GM12878 (cell line): ENCODE data around the gene SMIM22. TPM values are rescaled to one million over a fixed set of nuclear protein-coding genes. Genes with fewer than 3 reads are reported as not detected.
A peak's percentile ranks its signal among the peaks of the same experiment; 100 is the strongest.

Experiments used
- ATAC-seq: fragments of 200-7000 bp; cut with Tn5 transposase; 3 replicates; pipeline ENCODE4 v1.9.1; 2020; ENCODE audit warnings: mild to moderate bottlenecking, moderate library complexity
- BruUV-seq: library from RNA; stranded (reverse); fragments of 400-500 nt; replicated peaks from 2 replicates; lab custom pipeline; 2021; lab: Mats Ljungman, UMichigan
- CTCF ChIA-PET: fragments of 300-600 bp; sonication (Branson Sonifier 250); formaldehyde crosslinking; extraction: SDS; loops from one replicate; lab custom pipeline; 2021; ENCODE audit warnings: inconsistent platforms; lab: Yijun Ruan, JAX
- POLR2A ChIA-PET: fragments of 350-600 bp; formaldehyde crosslinking; extraction: SDS; loops from one replicate; lab custom pipeline; 2021; ENCODE audit warnings: inconsistent platforms; lab: Charles Lee
- RAD21 ChIA-PET: fragments of 300-600 bp; sonication (Branson Sonifier 250); formaldehyde crosslinking; loops from one replicate; lab custom pipeline; 2023; ENCODE audit warnings: antibody characterized with exemption; ENCODE audit not compliant: unreplicated experiment; lab: Charles Lee
- SMC1A ChIA-PET: fragments of 300-600 bp; sonication (Branson Sonifier 250); formaldehyde crosslinking; loops from one replicate; lab custom pipeline; 2023; ENCODE audit not compliant: unreplicated experiment, uncharacterized antibody; lab: Charles Lee
- DNase-seq: peaks from one replicate; pipeline ENCODE4 v3.0.0-alpha.2; 2011; ENCODE audit warnings: low read depth, low spot score
- FAIRE-seq: peaks from 3 replicates; lab custom pipeline; 2011; peaks lifted over from hg19 to GRCh38; lab: Jason Lieb, UNC
- H2AFZ ChIP-seq: 2 replicates; pipeline ENCODE4 v1.6.0; 2011; ENCODE audit warnings: low read depth, low read length, control low read depth; ENCODE audit not compliant: control insufficient read depth
- H3K27ac ChIP-seq: 2 replicates; pipeline ENCODE4 v1.5.1; 2011; ENCODE audit warnings: control low read depth; ENCODE audit not compliant: control insufficient read depth, insufficient read depth
- H3K27me3 ChIP-seq, 2 experiments: replicated peaks in 1 of 2; 2 replicates each; pipeline versions ENCODE4 v1.6.0 to v1.6.1; 2011; ENCODE audit warnings: low read length in 1 of 2; ENCODE audit not compliant: control insufficient read depth in 2 of 2, insufficient read depth in 2 of 2
- H3K36me3 ChIP-seq, 2 experiments: 2 replicates each; pipeline ENCODE4 v1.5.1; 2011; ENCODE audit warnings: low read length in 1 of 2; ENCODE audit not compliant: control insufficient read depth in 2 of 2, insufficient read depth in 2 of 2
- H3K4me1 ChIP-seq: 2 replicates; pipeline ENCODE4 v1.6.1; 2011; ENCODE audit warnings: mild to moderate bottlenecking, low read length, moderate library complexity, mixed read lengths; ENCODE audit not compliant: control insufficient read depth, insufficient read depth
- H3K4me2 ChIP-seq: 2 replicates; pipeline ENCODE4 v1.6.0; 2011; ENCODE audit warnings: control low read depth; ENCODE audit not compliant: control insufficient read depth, insufficient read depth
- H3K4me3 ChIP-seq: fragments of 200-600 bp; sonication (generic); 2 replicates; pipeline ENCODE4 v1.5.1; 2016
- H3K79me2 ChIP-seq: 2 replicates; pipeline ENCODE4 v1.6.0; 2011; ENCODE audit warnings: low read length; ENCODE audit not compliant: control insufficient read depth, insufficient read depth
- H3K9ac ChIP-seq: 2 replicates; pipeline ENCODE4 v1.8.0; 2011; ENCODE audit warnings: low read length, control low read depth, mixed read lengths; ENCODE audit not compliant: control insufficient read depth, insufficient read depth
- H3K9me3 ChIP-seq: replicated peaks from 3 replicates; pipeline ENCODE4 v1.5.1; 2011; ENCODE audit warnings: mild to moderate bottlenecking, low read length; ENCODE audit not compliant: control insufficient read depth, insufficient read depth
- H4K20me1 ChIP-seq: 2 replicates; pipeline ENCODE4 v1.6.0; 2011; ENCODE audit not compliant: control insufficient read depth, insufficient read depth
- DPF2 ChIP-seq: fragments of 450-650 bp; IDR thresholded peaks from 2 replicates; pipeline ENCODE4 v1.6.1; 2017; ENCODE audit warnings: mild to moderate bottlenecking
- POLR2A ChIP-seq: IDR thresholded peaks from 2 replicates; pipeline ENCODE4 v1.6.1; 2011; ENCODE audit warnings: low read depth, mild to moderate bottlenecking, low read length
- USF1 ChIP-seq: IDR thresholded peaks from 2 replicates; pipeline ENCODE4 v1.6.1; 2011; ENCODE audit warnings: borderline replicate concordance, low read depth, mild to moderate bottlenecking, moderate library complexity, mixed read lengths, low read length; ENCODE audit not compliant: insufficient read depth; ENCODE audit errors: extremely low read length
- WRNIP1 ChIP-seq: IDR thresholded peaks from 2 replicates; pipeline ENCODE4 v1.6.1; 2011; ENCODE audit warnings: low read depth, low read length, improper control_type of control experiment, borderline replicate concordance
- WGBS: methylation state at CpG from one replicate; pipeline ENCODE4 v1.1.6; 2016; ENCODE audit warnings: low lambda C conversion rate; ENCODE audit not compliant: insufficient replicate concordance, insufficient coverage; ENCODE audit errors: missing lambda C conversion rate; 5-methylcytosine and 5-hydroxymethylcytosine counted together
- in situ Hi-C: fragments of 300-500 bp; cut with MboI; formaldehyde crosslinking; loops from 9 replicates; pipeline ENCODE4 v1.14.3; 2018; ENCODE audit warnings: mixed read lengths
- intact Hi-C: fragments of 100-400 bp; cut with micrococcal nuclease; formaldehyde crosslinking; loops from one replicate; pipeline ENCODE4 v1.14.2; 2022; ENCODE audit not compliant: unreplicated experiment
- polyA plus RNA-seq, 11 experiments: library from polyadenylated mRNA; depleted of rRNA in 4 of 11; unstranded in 6 of 11; stranded (reverse) in 5 of 11; fragments of >200 nt; fragmentation: Nextera tagmentation in 4 of 11; fragmentation: Illumina TruSeq in 1 of 11; extraction: Ambion mirVana in 4 of 11; extraction: Trizol in 1 of 11; gene quantifications; 1 replicate in 1 of 11; 2 replicates in 10 of 11; pipeline versions ENCODE4 v1.2.1 to v1.2.3, GENCODE V29; 2011 to 2016; ENCODE audit warnings: inconsistent platforms in 2 of 11, missing spikeins in 2 of 11, low read depth in 1 of 11
- total RNA-seq, 4 experiments: library from RNA; depleted of rRNA in 3 of 4; stranded (reverse); fragments of >200 nt in 3 of 4; fragmentation: Illumina TruSeq in 1 of 4; extraction: Trizol in 1 of 4; gene quantifications; 2 replicates each; pipeline versions ENCODE4 v1.2.1 to v1.2.3, GENCODE V29; 2013 to 2021

Gene SMIM22
- total and polyA plus RNA-seq, 10 of the 15 experiments (the other 5 are each of a cell fraction or from before 2014, with no cell fraction given): 0.83 TPM; not detected in 9

- ATAC-seq (no peak), DNase-seq (no peak), FAIRE-seq (no peak)
- TF ChIP-seq WRNIP1: no peak
- 0 out of 2 replicates have a peak, but pooled peaks have one; percentile 18 for TF ChIP-seq POLR2A
- TF ChIP-seq USF1: no peak
- no peak for TF ChIP-seq DPF2
- no peak overlapping the region for H3K9ac ChIP-seq
- peaks cover 3 to 8% of the 10 kb centered on the region in 2 experiments for H3K36me3 ChIP-seq
- H3K4me2 ChIP-seq: no peak overlapping the region
- ChIA-PET CTCF (interaction anchor here (0.7 kb wide), 1 partner anchor 57 kb away, joined by 3 read pairs; no protein-coding TSS in a partner anchor), SMC1A (interaction anchor here (1.2 to 2.4 kb wide), 2 partner anchors 8 to 69 kb away, joined by 4 to 11 read pairs; partner anchors contain the start of gene DNAAF8), POLR2A (interaction anchor here (1.2 kb wide), 1 partner anchor 22 kb away, joined by 3 read pairs; no protein-coding TSS in a partner anchor), RAD21 (interaction anchor here (2.8 kb wide), 1 partner anchor 70 kb away, joined by 18 read pairs; the partner anchor contains the start of genes ANKS3 and DNAAF8)
- WGBS: 84% methylated on average over 26 of the region's 26 CpGs
- H3K9me3 ChIP-seq: no peaks in the 10 kb centered on the region
- no peak overlapping the region for H3K4me3 ChIP-seq
- no peaks in the 10 kb centered on the region for H3K79me2 ChIP-seq
- no peaks in the 10 kb centered on the region for H4K20me1 ChIP-seq
- peaks cover 20% of the 10 kb centered on the region for H3K4me1 ChIP-seq
- H2AFZ ChIP-seq: no peak overlapping the region
- intact Hi-C loops (loop anchor here (2.0 to 10.0 kb wide), 4 partner anchors 35 to 189 kb away; partner anchors contain the start of genes ANKS3, DNAAF8, SEC14L5 and UBALD1), in situ Hi-C loops (no loop called here)
- H3K27me3 ChIP-seq: no peaks in the 10 kb centered on the region
- BruUV-seq: TSS peak; percentile 86
- no peak overlapping the region for H3K27ac ChIP-seq
These were observed 9.0 kb downstream of the SMIM22 start for GRCh38 chr16:4803898-4804762.
